Neural cell (in vitro differentiated cells): ENCODE results near the gene SPATA12. TPM values are rescaled to one million over a fixed set of nuclear protein-coding genes. Genes with fewer than 3 reads are reported as not detected.

Experiments
- H2AFZ ChIP-seq: fragments of 200-600, 300-800 bp; sonication (generic), shearing (Covaris generic); 2 replicates; pipeline ENCODE4 v1.6.0; 2014; ENCODE audit warnings: low read depth, mild to moderate bottlenecking, antibody characterized with exemption, low read length, moderate library complexity
- H3F3A ChIP-seq: fragments of 200-600 bp; shearing (Covaris generic); 2 replicates; pipeline ENCODE4 v1.6.1; 2016; ENCODE audit warnings: mild to moderate bottlenecking, moderate library complexity, mixed read lengths, antibody characterized with exemption, low read length; ENCODE audit not compliant: insufficient read depth, poor library complexity, severe bottlenecking
- H3K27ac ChIP-seq: fragments of 200-600, 300-800 bp; sonication (generic), shearing (Covaris generic); 2 replicates; pipeline ENCODE4 v1.5.1; 2014; ENCODE audit warnings: mild to moderate bottlenecking, low read length, moderate library complexity
- H3K27me3 ChIP-seq: fragments of 300-800, 200-600 bp; sonication (generic), shearing (Covaris generic); 2 replicates; pipeline ENCODE4 v1.6.0; 2014; ENCODE audit warnings: mild to moderate bottlenecking, low read depth, low read length, moderate library complexity; ENCODE audit not compliant: insufficient read depth
- H3K36me3 ChIP-seq: fragments of 300-800, 200-600 bp; sonication (generic), shearing (Covaris generic); 2 replicates; pipeline ENCODE4 v1.5.1; 2014; ENCODE audit warnings: mild to moderate bottlenecking, antibody characterized with exemption, low read length, moderate library complexity; ENCODE audit not compliant: insufficient read depth
- H3K4me2 ChIP-seq: fragments of 300-800, 200-600 bp; sonication (generic), shearing (Covaris generic); 2 replicates; pipeline ENCODE4 v1.6.0; 2014; ENCODE audit warnings: mild to moderate bottlenecking, low read length
- H3K4me3 ChIP-seq: fragments of 300-800, 200-600 bp; sonication (generic), shearing (Covaris generic); 2 replicates; pipeline ENCODE4 v1.5.1; 2014; ENCODE audit warnings: mild to moderate bottlenecking, low read length, moderate library complexity
- H3K79me2 ChIP-seq: fragments of 200-600 bp; shearing (Covaris generic); replicated peaks from 2 replicates; pipeline ENCODE4 v1.6.0; 2014; ENCODE audit warnings: mild to moderate bottlenecking, low read length, moderate library complexity; ENCODE audit not compliant: insufficient read depth
- H3K9ac ChIP-seq: fragments of 300-800, 200-600 bp; sonication (generic), shearing (Covaris generic); 2 replicates; pipeline ENCODE4 v1.6.1; 2016; ENCODE audit warnings: mild to moderate bottlenecking, low read length, mixed read lengths
- H3K9me2 ChIP-seq: fragments of 200-600 bp; shearing (Covaris generic); 2 replicates; pipeline ENCODE4 v1.6.1; 2016; ENCODE audit warnings: mild to moderate bottlenecking, low read length, mixed read lengths; ENCODE audit not compliant: insufficient read depth
- H3K9me3 ChIP-seq: fragments of 200-600, 300-800 bp; sonication (generic), shearing (Covaris generic); 2 replicates; pipeline ENCODE4 v1.6.1; 2016; ENCODE audit warnings: mild to moderate bottlenecking, mixed run types, low read length, moderate library complexity, mixed read lengths
- H4K20me1 ChIP-seq: fragments of 200-600 bp; shearing (Covaris generic); 2 replicates; pipeline ENCODE4 v1.6.1; 2016; ENCODE audit warnings: mild to moderate bottlenecking, mixed run types; ENCODE audit not compliant: insufficient read depth
- EP300 ChIP-seq: fragments of 450-650 bp; conservative IDR thresholded peaks from 2 replicates; pipeline ENCODE4 v1.6.1; 2014; ENCODE audit warnings: antibody characterized with exemption, mild to moderate bottlenecking, moderate library complexity; ENCODE audit not compliant: poor library complexity, severe bottlenecking
- EZH2 ChIP-seq: fragments of 200-600, 300-800 bp; shearing (Covaris generic), sonication (generic); IDR thresholded peaks from 2 replicates; pipeline ENCODE4 v1.6.1; 2014; ENCODE audit warnings: antibody characterized with exemption, low read length, borderline replicate concordance, mild to moderate bottlenecking; ENCODE audit not compliant: insufficient read depth, poor library complexity, severe bottlenecking
- MXI1 ChIP-seq: fragments of 450-650 bp; conservative IDR thresholded peaks from 2 replicates; pipeline ENCODE4 v1.6.1; 2014; ENCODE audit warnings: antibody characterized with exemption, mild to moderate bottlenecking; ENCODE audit not compliant: poor library complexity, severe bottlenecking
- POLR2AphosphoS5 ChIP-seq: IDR thresholded peaks from 2 replicates; pipeline ENCODE4 v1.6.1; 2012
- RAD21 ChIP-seq: fragments of 450-650 bp; conservative IDR thresholded peaks from 2 replicates; pipeline ENCODE4 v1.6.1; 2014; ENCODE audit warnings: antibody characterized with exemption, mild to moderate bottlenecking, moderate library complexity
- SMC3 ChIP-seq: fragments of 450-650 bp; conservative IDR thresholded peaks from 2 replicates; pipeline ENCODE4 v1.6.1; 2014; ENCODE audit warnings: antibody characterized with exemption, mild to moderate bottlenecking, moderate library complexity; ENCODE audit not compliant: poor library complexity
- TAF1 ChIP-seq: IDR thresholded peaks from 2 replicates; pipeline ENCODE4 v1.6.1; 2012; ENCODE audit warnings: low read depth
- polyA plus RNA-seq: library from polyadenylated mRNA; depleted of rRNA; stranded (reverse); fragments of >200 nt; gene quantifications from 2 replicates; pipeline ENCODE4 v1.2.3, GENCODE V29; 2014
- TF ChIP-seq, protein P1 (sequence below): IDR thresholded peaks from 2 replicates; pipeline ENCODE4 v1.6.1; 2012; ENCODE audit warnings: borderline replicate concordance
- TF ChIP-seq, protein P2 (sequence below): fragments of 450-650 bp; IDR thresholded peaks from 2 replicates; pipeline ENCODE4 v1.5.1; 2014; ENCODE audit warnings: antibody characterized with exemption, mild to moderate bottlenecking, moderate library complexity; ENCODE audit not compliant: poor library complexity, severe bottlenecking

The SPATA12 gene
- polyA plus RNA-seq, 1 donor from 2014 or later, result not detected

DNA sequence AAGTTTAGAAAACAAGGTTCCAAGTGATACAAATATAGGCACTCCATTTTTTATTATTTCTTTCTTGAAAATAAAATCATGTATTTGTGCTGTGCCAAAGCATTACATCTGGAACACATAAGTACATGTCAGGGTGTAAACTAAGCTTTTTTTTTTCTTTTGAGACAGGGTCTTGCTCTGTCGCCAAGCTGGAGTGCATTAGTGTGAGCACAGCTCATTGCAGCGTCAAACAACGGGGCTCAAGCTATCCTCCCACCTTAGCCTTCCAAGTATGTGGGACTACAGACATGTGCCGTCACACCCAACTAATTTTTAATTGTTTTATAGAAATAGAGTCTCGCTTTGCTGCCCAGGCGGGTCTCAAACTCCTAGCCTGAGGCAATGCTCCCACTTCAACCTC is 9.0 kb downstream of the SPATA12 start (continued):
- no peak for TF ChIP-seq SMC3
- no peak for TF ChIP-seq EP300
- TF ChIP-seq RAD21, result no peak
- TF ChIP-seq POLR2AphosphoS5, result no peak

DNA sequence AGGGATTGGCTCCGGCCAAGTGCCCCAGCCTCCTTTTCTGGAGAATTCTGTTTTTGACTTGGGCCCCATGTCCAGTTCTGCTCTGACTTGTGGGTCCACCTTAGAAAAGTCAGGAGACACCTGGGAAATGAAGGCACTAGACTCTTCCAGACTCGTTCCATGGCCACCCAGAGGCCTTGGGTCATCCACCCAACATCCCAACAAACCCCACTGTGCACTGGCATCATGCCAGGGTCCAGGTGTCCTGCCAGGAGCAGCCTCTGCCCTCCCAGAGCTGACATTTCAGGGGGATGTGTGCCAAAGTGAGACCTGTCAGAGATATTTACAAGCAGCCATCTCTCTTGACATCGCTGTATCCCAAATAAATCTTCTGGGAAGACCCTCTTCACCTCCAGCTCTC is 13.2 kb downstream of the SPATA12 start:
- TF ChIP-seq, protein P1, sequence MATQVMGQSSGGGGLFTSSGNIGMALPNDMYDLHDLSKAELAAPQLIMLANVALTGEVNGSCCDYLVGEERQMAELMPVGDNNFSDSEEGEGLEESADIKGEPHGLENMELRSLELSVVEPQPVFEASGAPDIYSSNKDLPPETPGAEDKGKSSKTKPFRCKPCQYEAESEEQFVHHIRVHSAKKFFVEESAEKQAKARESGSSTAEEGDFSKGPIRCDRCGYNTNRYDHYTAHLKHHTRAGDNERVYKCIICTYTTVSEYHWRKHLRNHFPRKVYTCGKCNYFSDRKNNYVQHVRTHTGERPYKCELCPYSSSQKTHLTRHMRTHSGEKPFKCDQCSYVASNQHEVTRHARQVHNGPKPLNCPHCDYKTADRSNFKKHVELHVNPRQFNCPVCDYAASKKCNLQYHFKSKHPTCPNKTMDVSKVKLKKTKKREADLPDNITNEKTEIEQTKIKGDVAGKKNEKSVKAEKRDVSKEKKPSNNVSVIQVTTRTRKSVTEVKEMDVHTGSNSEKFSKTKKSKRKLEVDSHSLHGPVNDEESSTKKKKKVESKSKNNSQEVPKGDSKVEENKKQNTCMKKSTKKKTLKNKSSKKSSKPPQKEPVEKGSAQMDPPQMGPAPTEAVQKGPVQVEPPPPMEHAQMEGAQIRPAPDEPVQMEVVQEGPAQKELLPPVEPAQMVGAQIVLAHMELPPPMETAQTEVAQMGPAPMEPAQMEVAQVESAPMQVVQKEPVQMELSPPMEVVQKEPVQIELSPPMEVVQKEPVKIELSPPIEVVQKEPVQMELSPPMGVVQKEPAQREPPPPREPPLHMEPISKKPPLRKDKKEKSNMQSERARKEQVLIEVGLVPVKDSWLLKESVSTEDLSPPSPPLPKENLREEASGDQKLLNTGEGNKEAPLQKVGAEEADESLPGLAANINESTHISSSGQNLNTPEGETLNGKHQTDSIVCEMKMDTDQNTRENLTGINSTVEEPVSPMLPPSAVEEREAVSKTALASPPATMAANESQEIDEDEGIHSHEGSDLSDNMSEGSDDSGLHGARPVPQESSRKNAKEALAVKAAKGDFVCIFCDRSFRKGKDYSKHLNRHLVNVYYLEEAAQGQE, result no peak
- TF ChIP-seq SMC3 (no peak), RAD21 (no peak), TAF1 (no peak), POLR2AphosphoS5 (no peak), MXI1 (no peak), EP300 (no peak), EZH2 (no peak)
- TF ChIP-seq, protein P2, sequence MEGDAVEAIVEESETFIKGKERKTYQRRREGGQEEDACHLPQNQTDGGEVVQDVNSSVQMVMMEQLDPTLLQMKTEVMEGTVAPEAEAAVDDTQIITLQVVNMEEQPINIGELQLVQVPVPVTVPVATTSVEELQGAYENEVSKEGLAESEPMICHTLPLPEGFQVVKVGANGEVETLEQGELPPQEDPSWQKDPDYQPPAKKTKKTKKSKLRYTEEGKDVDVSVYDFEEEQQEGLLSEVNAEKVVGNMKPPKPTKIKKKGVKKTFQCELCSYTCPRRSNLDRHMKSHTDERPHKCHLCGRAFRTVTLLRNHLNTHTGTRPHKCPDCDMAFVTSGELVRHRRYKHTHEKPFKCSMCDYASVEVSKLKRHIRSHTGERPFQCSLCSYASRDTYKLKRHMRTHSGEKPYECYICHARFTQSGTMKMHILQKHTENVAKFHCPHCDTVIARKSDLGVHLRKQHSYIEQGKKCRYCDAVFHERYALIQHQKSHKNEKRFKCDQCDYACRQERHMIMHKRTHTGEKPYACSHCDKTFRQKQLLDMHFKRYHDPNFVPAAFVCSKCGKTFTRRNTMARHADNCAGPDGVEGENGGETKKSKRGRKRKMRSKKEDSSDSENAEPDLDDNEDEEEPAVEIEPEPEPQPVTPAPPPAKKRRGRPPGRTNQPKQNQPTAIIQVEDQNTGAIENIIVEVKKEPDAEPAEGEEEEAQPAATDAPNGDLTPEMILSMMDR, result no peak
- Histone ChIP-seq H3K9me2 (no peaks in the 10 kb centered on the region), H2AFZ (no peak overlapping the region)

DNA sequence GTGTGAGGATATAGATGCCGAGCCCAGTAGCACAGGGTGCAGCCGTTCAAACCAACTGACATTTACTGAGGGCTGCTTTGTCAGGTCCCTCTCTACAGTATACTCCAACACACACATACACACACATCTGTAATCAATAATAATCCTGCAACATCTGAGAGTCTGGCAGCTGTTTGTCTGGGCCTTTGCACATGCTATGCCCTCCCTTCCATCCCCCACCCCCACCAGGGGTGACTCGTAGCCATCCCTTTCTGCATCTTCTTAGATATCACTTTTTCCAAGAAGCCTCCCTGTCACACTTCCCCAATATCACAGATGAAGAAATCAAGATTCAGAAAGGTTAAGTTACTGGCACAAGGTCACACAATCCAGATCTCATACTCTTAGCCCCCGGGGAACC is 13.7 kb downstream of the SPATA12 start:
- Histone ChIP-seq H3K9me2 (no peaks in the 10 kb centered on the region), H4K20me1 (no peaks in the 10 kb centered on the region), H3K9ac (no peak overlapping the region), H3K4me2 (no peak overlapping the region), H3K27ac (no peak overlapping the region), H3K36me3 (no peaks in the 10 kb centered on the region), H3K79me2 (no peaks in the 10 kb centered on the region), H3K9me3 (no peaks in the 10 kb centered on the region), H3F3A (no peaks in the 10 kb centered on the region), H3K27me3 (peaks cover 18% of the 10 kb centered on the region), H3K4me3 (no peak overlapping the region), H2AFZ (no peak overlapping the region)
- TF ChIP-seq, protein P1, result no peak
- TF ChIP-seq MXI1, result no peak
- TF ChIP-seq SMC3, result no peak
- TF ChIP-seq TAF1, result no peak
- no peak for TF ChIP-seq RAD21
- TF ChIP-seq POLR2AphosphoS5, result no peak
- TF ChIP-seq, protein P2, result no peak
- no peak for TF ChIP-seq EZH2
- no peak for TF ChIP-seq EP300

More for the DNA sequence above, 13.2 kb downstream of the SPATA12 start:
- no peak overlapping the region for H3K9ac ChIP-seq
- peaks cover 13% of the 10 kb centered on the region for H3K27me3 ChIP-seq
- H3F3A ChIP-seq, result no peaks in the 10 kb centered on the region
- H3K4me3 ChIP-seq, result no peak overlapping the region
- no peaks in the 10 kb centered on the region for H4K20me1 ChIP-seq
- no peaks in the 10 kb centered on the region for H3K79me2 ChIP-seq
- H3K36me3 ChIP-seq, result no peaks in the 10 kb centered on the region
- no peaks in the 10 kb centered on the region for H3K9me3 ChIP-seq
- no peak overlapping the region for H3K27ac ChIP-seq
- H3K4me2 ChIP-seq, result no peak overlapping the region
